GM21447 (cell line): ENCODE measurements around the gene CX3CR1.

ENCODE experiments used
- ATAC-seq: cut with Tn5 transposase; IDR thresholded peaks from one replicate; pipeline ENCODE4 v1.9.1; 2021; ENCODE audit not compliant: unreplicated experiment

Gene CX3CR1

DNA sequence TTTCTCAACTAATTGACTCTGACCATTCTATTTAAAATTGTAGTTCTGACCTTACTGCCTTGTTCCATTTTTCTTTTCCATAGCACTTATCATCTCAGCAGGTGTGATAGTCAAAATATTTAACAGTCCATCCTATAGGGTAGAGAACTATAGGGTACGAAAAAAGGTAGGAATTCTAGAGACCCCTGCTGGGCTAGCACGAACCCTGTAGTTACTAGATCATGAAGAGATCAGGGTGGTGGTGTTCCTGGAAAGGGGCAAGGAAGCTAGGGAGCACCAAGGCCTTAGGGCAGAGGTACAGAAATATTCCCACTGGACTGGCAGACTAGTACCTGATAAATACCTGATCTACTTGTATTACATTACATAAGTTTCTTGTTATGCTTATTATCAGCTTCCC lies 55.5 kb downstream of the CX3CR1 start:
- ATAC-seq = no peak

DNA sequence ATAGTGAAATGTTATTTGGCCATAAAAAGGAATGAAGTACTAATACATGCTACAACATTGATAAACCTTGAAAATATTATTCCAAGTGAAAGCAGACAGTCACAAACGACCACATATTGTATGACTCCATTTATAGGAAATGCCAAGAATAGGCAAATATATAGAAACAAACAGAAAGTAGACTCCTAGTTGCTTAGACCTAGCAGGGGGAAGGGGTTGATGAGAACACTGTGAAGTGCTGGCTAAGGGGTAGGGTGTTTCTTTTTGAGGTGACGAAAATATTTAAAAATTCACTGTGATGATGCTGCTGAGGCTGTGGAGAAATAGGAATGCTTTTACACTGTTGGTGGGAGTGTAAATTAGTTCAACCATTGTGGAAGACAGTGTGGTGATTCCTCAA lies 56.9 kb downstream of the CX3CR1 start:
- ATAC-seq = no peak

DNA sequence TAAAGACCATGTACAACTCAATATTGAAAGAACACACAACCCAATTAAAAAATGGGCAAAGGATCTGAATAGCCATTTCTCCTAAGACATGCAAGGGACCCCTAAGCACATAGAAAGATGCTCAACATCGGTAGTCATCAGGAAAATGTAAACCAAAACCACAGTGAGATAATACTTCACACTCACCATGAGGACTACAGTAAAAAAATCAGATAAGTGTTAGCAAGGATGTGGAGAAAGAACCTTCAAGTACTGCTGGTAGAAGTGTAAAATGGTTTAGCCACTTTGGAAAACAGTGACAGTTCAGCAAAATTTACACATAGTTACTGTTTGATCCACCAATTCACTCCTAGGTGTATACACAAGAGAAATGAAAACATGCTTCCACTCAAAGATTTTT lies 57.4 kb downstream of the CX3CR1 start:
- no peak for ATAC-seq

DNA sequence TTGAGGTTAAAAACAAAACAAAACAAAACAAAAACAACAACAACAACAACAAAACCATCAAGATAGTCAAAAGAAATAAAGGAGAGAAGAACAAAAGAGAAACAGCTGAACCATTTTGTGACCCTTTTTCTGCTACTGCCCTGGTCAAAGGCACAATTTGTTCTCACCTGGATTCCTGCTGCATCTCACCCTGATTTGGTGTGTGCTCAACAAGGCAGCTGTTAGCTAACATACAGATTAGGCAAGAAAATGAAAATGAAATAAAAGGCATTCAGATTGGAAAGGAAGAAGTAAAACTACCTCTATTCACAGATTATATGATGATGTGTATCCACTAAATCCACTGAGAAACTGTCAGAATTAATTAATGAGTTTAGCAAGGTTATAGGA lies 58.7 kb downstream of the CX3CR1 start:
- peak; percentile 16 for ATAC-seq

DNA sequence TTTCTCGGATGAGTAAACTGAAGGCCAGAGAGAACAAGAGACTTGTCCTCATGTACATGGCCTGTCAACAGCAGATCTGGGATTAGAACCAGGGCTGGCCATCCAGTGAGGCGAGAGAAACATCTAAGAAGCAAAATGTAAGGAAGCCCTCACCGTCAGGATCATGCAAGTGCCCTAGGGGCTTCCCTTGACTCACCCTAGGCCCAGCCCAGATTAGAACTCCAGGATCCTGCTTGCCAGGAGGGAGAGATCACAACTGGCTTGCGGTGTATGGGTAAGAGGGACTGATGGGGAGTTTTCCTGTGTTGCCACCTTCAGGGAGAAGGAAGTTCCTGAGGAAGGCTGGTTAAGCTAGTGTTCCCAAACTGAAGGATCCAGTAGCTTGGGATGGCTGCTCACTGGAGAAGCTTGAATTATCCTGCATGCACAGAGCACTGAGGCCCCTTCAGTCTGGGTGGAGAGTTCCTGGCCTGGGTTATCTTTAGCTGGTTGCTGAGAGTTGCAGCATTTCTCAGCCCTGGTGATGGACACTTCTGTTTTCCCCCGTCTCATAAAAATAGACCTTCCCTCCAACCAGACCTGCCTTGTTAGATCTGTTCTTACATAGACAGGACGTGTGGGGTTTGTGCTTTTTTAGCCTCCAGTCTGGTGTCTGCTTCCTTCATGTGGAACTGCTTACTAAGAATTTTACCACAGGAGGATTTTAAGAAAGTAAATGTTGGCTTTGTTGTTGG lies 59.3 kb downstream of the CX3CR1 start:
- peak; percentile 45 for ATAC-seq

DNA sequence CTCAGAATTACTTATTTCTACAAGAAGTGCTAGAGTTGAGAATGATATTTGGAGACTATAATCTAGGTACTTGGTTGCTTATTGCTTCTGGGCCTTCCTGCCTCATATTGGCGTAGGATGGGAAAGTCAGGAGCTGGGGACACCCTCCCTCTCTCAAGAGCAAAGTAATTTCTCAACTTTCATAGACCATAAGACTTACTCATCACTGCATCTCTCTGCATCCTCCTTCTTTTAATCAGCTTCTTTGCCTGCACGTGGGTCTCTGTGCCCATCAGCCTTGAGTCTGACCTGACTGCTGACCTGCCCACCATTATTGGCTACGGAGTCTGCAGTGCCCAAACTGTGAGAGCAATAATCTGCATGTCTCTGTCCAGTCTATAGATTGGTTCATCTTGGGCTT lies 60.1 kb downstream of the CX3CR1 start:
- ATAC-seq = no peak

DNA sequence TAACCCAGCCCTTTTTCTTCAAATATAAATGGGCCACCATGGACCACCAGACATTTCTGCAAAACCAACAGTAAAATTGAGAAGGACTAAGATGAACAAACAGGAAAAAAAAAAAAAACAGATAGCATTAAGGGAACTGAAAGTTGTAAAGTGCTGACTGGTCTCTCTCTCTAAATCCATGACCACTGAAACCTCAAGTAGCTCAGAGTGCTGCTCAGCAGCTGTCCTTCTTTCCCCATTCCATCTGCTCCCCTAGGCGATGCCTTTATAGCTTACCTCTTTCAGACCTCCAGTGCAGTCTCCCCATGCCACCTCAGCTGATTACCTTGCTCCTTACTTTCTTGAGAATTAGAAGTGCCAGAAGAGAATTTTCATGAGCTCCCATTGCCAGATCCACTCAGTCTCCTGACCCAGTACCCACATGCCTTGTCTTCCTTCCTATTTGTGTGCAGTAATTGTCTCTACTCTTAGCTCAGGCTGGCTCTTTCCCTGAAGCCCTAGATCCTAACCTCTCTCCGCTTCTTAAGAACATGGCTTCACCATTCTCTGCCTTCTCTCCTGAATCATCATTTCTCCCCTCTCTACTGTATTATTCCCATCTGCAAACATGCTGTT lies 63.6 kb downstream of the CX3CR1 start:
- peak; percentile 95 for ATAC-seq

DNA sequence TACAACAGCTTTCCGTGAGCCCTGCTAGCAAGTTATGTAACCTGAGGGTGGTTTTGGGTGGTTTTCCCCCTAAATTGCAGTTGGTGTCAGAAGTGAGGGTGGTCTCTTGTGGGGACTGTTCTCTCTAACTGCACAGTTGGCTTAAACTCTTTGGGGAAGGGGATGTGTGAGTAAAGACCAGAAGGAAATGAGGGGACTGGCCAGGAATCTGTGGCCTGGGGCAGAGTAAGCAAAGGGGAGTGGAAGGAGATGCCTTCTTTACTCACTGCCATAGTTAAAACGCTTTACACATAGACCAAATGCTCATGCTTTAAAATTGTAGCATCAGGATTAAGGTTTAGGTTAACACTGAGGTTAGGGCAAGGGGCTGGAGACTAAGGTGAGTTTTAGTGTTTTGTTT lies 66.2 kb downstream of the CX3CR1 start:
- no peak for ATAC-seq
